GM18909 (cell line): ENCODE data around the gene KLHL29.

ENCODE experiments used
- ATAC-seq: cut with Tn5 transposase; IDR thresholded peaks from one replicate; pipeline ENCODE4 v1.9.1; 2021; ENCODE audit warnings: mild to moderate bottlenecking; ENCODE audit not compliant: unreplicated experiment, poor library complexity

KLHL29 gene

GRCh38 chr2:23597687-23598086 is 212.7 kb downstream of the KLHL29 start:
- no peak for ATAC-seq

- ATAC-seq = no peak
Observed at GRCh38 chr2:23599006-23599405, 214.0 kb downstream of the KLHL29 start.

- ATAC-seq = no peak
Observed at GRCh38 chr2:23599667-23600066, 214.7 kb downstream of the KLHL29 start.

- no peak for ATAC-seq
Observed at GRCh38 chr2:23600346-23600745, 215.4 kb downstream of the KLHL29 start.

- no peak for ATAC-seq
Observed at GRCh38 chr2:23601301-23601965, 216.5 kb downstream of the KLHL29 start.

- ATAC-seq = no peak
Observed at GRCh38 chr2:23602116-23602515, 217.1 kb downstream of the KLHL29 start.

GRCh38 chr2:23603156-23603555 is 218.2 kb downstream of the KLHL29 start:
- no peak for ATAC-seq

- no peak for ATAC-seq
Observed at GRCh38 chr2:23603581-23603980, 218.6 kb downstream of the KLHL29 start.

- no peak for ATAC-seq
Observed at GRCh38 chr2:23604731-23605130, 219.8 kb downstream of the KLHL29 start.

GRCh38 chr2:23605236-23605635 is 220.3 kb downstream of the KLHL29 start:
- ATAC-seq = no peak

GRCh38 chr2:23606196-23606595 is 221.2 kb downstream of the KLHL29 start:
- no peak for ATAC-seq

GRCh38 chr2:23606968-23607367 is 222.0 kb downstream of the KLHL29 start:
- ATAC-seq = no peak

GRCh38 chr2:23607925-23608324 is 222.9 kb downstream of the KLHL29 start:
- ATAC-seq = no peak

GRCh38 chr2:23609254-23609653 is 224.3 kb downstream of the KLHL29 start:
- ATAC-seq = no peak

- no peak for ATAC-seq
Observed at GRCh38 chr2:23611839-23612238, 226.9 kb downstream of the KLHL29 start.

GRCh38 chr2:23614701-23615100 is 229.7 kb downstream of the KLHL29 start:
- ATAC-seq = no peak

- no peak for ATAC-seq
Observed at GRCh38 chr2:23615216-23616020, 230.4 kb downstream of the KLHL29 start.

- no peak for ATAC-seq
Observed at GRCh38 chr2:23616630-23617029, 231.7 kb downstream of the KLHL29 start.

GRCh38 chr2:23617167-23617810 is 232.3 kb downstream of the KLHL29 start:
- ATAC-seq = no peak

- ATAC-seq = no peak
Observed at GRCh38 chr2:23617811-23618215, 232.8 kb downstream of the KLHL29 start.

- no peak for ATAC-seq
Observed at GRCh38 chr2:23618265-23618664, 233.3 kb downstream of the KLHL29 start.
